MM.1S (cell line): ENCODE results near the gene MINK1.
"Not testable (repeated sequence)": the region's sequence is repeated elsewhere in the genome, so short reads cannot be mapped to it uniquely, and the experiment has no call there.

ENCODE experiments used
- CTCF ChIP-seq: fragments of 300-600 bp; sonication (generic); IDR thresholded peaks from 2 replicates; pipeline ENCODE4 v1.5.1; 2016; ENCODE audit warnings: antibody characterized with exemption, low read length, mixed read lengths
- EZH2 ChIP-seq: fragments of 300-600 bp; sonication (generic); optimal IDR thresholded peaks from 2 replicates; pipeline ENCODE3; 2017; ENCODE audit warnings: low read depth, mild to moderate bottlenecking, antibody characterized with exemption, low read length, mixed read lengths
- EZH2phosphoT487 ChIP-seq: fragments of 300-600 bp; sonication (generic); IDR thresholded peaks from 2 replicates; pipeline ENCODE4 v1.6.1; 2018; ENCODE audit warnings: antibody characterized with exemption, low read length

- TF ChIP-seq CTCF, EZH2, EZH2phosphoT487: not testable (repeated sequence)
Measured at GRCh38 chr17:4914551-4914950, 81.4 kb downstream of the MINK1 start.
